PFSK-1 (cell line): ENCODE data around the gene GALNT1.

Experiments used
- FOXP2 ChIP-seq: optimal IDR thresholded peaks from 2 replicates; pipeline ENCODE3; 2011; ENCODE audit warnings: borderline replicate concordance, control low read depth, inconsistent platforms; ENCODE audit not compliant: insufficient read depth; ENCODE audit errors: extremely low read length, extremely low read depth
- POLR2AphosphoS5 ChIP-seq: IDR thresholded peaks from 2 replicates; pipeline ENCODE4 v1.6.1; 2012; ENCODE audit warnings: low read depth, mild to moderate bottlenecking, control low read depth, low read length, moderate library complexity
- SIN3A ChIP-seq: IDR thresholded peaks from 2 replicates; pipeline ENCODE4 v1.6.1; 2012; ENCODE audit warnings: mild to moderate bottlenecking, low read length, moderate library complexity, borderline replicate concordance; ENCODE audit not compliant: insufficient read depth
- TAF1 ChIP-seq: IDR thresholded peaks from 2 replicates; pipeline ENCODE4 v1.6.1; 2012; ENCODE audit warnings: low read length, control low read depth, borderline replicate concordance; ENCODE audit not compliant: insufficient read depth
- TF ChIP-seq, protein P1 (sequence below), 2 experiments: IDR thresholded peaks; 2 replicates each; pipeline versions ENCODE4 v1.6.1 to v1.8.0; 2011 to 2012; ENCODE audit warnings: low read depth in 2 of 2, low read length in 2 of 2, control low read depth in 1 of 2, inconsistent platforms in 1 of 2, mild to moderate bottlenecking in 1 of 2, moderate library complexity in 1 of 2; ENCODE audit not compliant: insufficient read depth in 1 of 2

Gene GALNT1

DNA sequence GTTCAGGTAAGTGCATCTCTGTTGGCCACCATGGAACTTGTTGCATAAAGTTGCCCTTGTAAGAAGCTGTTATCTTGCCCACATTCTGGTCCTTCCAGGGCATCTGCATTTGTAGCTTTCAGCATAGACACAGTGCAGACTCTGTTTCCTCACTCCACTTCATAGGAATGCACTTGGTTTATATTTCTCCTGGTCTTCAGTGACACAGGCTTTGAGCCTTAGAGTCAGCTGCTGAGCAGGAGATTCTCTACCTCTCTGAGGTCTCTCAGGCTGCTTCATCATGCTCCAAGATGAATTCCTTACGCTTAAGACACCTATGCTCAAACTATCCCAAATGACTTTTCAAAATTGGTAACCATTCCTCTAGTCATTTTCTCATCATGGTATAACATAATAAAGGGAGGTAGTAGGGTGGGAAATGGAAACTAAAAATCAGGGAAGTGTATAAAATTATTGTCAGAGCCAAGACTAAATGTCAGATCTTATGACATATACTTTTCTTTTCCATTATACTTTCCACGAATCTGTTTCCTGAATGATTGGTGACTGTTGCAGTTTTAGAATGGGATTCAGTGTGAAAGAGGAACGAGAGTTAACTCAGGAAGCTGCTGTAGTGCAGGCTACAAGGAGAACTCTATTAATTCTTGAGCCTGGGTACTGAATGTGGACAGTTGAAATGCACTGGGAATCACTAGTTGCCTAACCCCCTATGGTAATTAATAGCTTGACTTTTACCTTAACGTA is 72.0 kb downstream of the GALNT1 start:
- TF ChIP-seq POLR2AphosphoS5: no peak
- TF ChIP-seq SIN3A: no peak
- TF ChIP-seq, protein P1, sequence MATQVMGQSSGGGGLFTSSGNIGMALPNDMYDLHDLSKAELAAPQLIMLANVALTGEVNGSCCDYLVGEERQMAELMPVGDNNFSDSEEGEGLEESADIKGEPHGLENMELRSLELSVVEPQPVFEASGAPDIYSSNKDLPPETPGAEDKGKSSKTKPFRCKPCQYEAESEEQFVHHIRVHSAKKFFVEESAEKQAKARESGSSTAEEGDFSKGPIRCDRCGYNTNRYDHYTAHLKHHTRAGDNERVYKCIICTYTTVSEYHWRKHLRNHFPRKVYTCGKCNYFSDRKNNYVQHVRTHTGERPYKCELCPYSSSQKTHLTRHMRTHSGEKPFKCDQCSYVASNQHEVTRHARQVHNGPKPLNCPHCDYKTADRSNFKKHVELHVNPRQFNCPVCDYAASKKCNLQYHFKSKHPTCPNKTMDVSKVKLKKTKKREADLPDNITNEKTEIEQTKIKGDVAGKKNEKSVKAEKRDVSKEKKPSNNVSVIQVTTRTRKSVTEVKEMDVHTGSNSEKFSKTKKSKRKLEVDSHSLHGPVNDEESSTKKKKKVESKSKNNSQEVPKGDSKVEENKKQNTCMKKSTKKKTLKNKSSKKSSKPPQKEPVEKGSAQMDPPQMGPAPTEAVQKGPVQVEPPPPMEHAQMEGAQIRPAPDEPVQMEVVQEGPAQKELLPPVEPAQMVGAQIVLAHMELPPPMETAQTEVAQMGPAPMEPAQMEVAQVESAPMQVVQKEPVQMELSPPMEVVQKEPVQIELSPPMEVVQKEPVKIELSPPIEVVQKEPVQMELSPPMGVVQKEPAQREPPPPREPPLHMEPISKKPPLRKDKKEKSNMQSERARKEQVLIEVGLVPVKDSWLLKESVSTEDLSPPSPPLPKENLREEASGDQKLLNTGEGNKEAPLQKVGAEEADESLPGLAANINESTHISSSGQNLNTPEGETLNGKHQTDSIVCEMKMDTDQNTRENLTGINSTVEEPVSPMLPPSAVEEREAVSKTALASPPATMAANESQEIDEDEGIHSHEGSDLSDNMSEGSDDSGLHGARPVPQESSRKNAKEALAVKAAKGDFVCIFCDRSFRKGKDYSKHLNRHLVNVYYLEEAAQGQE (IDR thresholded peaks at IDR 0.05; ENCODE audit: insufficient read depth in 1 of 2, low read depth in 2 of 2, low read length in 2 of 2): no peak
- no peak for TF ChIP-seq TAF1
- no peak for TF ChIP-seq FOXP2

DNA sequence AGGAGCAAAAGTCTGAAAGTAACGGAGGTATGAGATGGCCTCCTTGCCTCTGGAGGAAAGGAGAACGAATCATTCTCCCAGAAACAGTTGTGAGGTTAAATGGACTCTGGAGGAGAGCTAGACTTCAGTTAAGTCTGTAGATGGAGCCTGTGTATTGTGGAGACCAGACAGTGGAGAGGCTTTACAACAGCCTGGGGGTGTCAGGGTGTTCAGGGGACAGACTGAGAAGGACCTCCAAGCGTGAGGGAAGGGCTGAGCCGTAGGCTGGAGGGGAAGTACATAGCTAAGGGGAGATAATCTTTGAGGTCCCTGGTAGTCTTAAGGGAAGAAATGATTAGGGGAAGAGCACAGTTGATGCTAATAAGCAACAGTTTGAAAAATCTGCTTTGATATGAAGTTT is 76.6 kb downstream of the GALNT1 start:
- TF ChIP-seq TAF1: no peak
- no peak for TF ChIP-seq POLR2AphosphoS5
- no peak for TF ChIP-seq SIN3A
- TF ChIP-seq, protein P1 (IDR thresholded peaks at IDR 0.05; ENCODE audit: insufficient read depth in 1 of 2, low read depth in 2 of 2, low read length in 2 of 2): no peak
- TF ChIP-seq FOXP2: no peak

DNA sequence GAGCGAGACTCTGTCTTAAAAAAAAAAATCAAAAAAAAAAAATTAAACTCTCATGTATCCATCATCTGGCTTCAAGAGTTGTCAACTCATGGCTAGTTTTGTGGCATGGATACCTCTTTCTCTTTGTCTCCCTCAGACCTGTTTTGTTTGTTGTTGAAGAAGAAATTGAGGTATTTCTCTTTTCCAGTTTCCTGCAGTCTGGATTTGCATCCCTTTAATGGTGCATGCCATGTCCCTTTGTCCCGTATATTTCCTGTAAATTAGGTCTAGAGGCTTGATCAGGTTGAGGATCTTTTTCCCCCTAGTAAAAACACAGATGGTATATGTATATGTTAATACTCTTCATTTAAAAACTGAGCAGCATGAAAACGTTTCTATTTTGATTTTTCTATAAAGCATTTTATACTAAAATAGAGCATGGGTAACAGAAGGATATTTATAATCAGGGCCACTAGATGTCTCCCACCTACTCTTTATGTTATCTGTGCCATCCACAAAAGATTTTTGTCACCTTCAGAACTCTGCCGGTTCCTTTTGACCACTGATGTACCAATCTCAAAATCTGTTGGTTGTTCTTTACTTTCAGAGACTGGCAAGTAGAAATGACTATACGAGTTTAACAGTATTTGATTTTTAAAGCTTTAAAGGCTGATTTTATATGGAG is 80.1 kb downstream of the GALNT1 start:
- no peak for TF ChIP-seq POLR2AphosphoS5
- no peak for TF ChIP-seq TAF1
- TF ChIP-seq, protein P1 (IDR thresholded peaks at IDR 0.05; ENCODE audit: insufficient read depth in 1 of 2, low read depth in 2 of 2, low read length in 2 of 2): no peak
- TF ChIP-seq SIN3A: no peak
- TF ChIP-seq FOXP2: no peak

DNA sequence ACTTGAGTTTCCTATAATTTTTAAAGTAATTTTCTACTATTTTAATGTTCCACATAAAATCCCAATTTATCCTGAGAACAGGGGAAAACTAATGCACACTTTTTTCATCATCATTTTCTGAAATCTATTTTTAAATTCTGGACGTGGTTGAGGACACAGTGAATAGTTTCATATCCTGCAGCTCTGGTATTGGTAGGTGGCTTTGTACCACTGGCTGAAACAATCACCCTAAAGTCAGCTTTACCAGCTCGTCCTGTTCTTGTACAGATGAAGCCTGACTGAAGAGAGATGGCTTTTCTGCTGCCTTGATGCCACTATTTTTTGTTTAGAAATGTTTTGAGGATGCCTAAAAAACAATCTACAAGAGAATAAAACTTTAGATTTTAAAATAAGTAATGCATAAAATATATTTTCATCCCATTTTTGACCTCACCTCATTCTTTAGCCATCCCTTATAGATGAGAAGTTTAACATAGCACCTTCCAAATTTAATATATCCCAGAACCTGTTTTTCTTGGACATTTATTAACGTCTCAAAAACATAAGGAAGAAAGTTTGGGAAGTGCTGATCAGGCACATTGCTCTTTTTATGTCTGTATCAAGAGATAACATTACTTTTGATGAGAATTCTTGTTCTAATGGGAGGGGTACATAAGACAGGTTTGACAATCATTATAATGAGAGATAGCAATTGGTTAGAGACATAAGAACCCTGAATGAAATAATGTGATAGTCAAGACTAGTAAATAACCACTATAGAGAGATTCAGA is 80.9 kb downstream of the GALNT1 start:
- no peak for TF ChIP-seq FOXP2
- TF ChIP-seq, protein P1 (IDR thresholded peaks at IDR 0.05; ENCODE audit: insufficient read depth in 1 of 2, low read depth in 2 of 2, low read length in 2 of 2): no peak
- TF ChIP-seq TAF1: no peak
- no peak for TF ChIP-seq SIN3A
- TF ChIP-seq POLR2AphosphoS5: no peak
